Measurements from ENCODE around the gene PFKL. TPM values are rescaled to one million over a fixed set of nuclear protein-coding genes. Genes with fewer than 3 reads are reported as not detected.

PFKL gene
- 100 to 1,000 TPM in 1 of 2 donors, 10 to 100 TPM in 1; 99.4 to 235 TPM for total RNA-seq

- WGBS, result under 1% methylated on average over 37 of the region's 94 CpGs
- intact Hi-C loops (cut with DNase I), result no loop called here
- Histone ChIP-seq H3K4me1 (replicated peaks) (peaks cover 14% of the 10 kb centered on the region), H3K9me3 (no peaks in the 10 kb centered on the region), H3K4me3 (peak within 1 kb of the TSS; percentile 79 to 86), H3K27me3 (replicated peaks; ENCODE audit: insufficient read depth) (no peaks in the 10 kb centered on the region), H3K36me3 (no peaks in the 10 kb centered on the region), H3K27ac (peak within 1 kb of the TSS; percentile 87 to 90)
- TF ChIP-seq POLR2A (IDR thresholded peaks at IDR 0.05) (peak; percentile 34), CTCF (IDR thresholded peaks at IDR 0.05) (peak in 1 of 4 experiments; percentile 27), POLR2AphosphoS5 (IDR thresholded peaks at IDR 0.05) (no peak)
- peak; percentile 49 for DNase-seq (ENCODE audit: low spot score)
These were observed at the start of gene PFKL for GRCh38 chr21:44299458-44300261. Gene PFKL, plus strand, starts transcription at chr21:44300053. Its CDS starts 53 bp downstream, at chr21:44300106.

GRCh38 chr21:44253832-44254710, 45.8 kb upstream of the PFKL start:
- Histone ChIP-seq H3K27ac (no peak overlapping the region), H3K9me3 (no peaks in the 10 kb centered on the region), H3K36me3 (no peaks in the 10 kb centered on the region), H3K4me3 (no peak overlapping the region), H3K27me3 (replicated peaks; ENCODE audit: insufficient read depth) (no peaks in the 10 kb centered on the region), H3K4me1 (replicated peaks) (no peaks in the 10 kb centered on the region)
- TF ChIP-seq CTCF (IDR thresholded peaks at IDR 0.05) (no peak), POLR2A (IDR thresholded peaks at IDR 0.05) (no peak), POLR2AphosphoS5 (IDR thresholded peaks at IDR 0.05) (no peak)
- intact Hi-C loops (cut with DNase I), result no loop called here
- WGBS, result 71% methylated on average over 28 of the region's 29 CpGs
- DNase-seq (ENCODE audit: low spot score), result no peak

GRCh38 chr21:44255511-44255981, 44.3 kb upstream of the PFKL start:
- intact Hi-C loops (cut with DNase I), result no loop called here
- no peak overlapping the region for H3K4me3 ChIP-seq
- no peak for DNase-seq (ENCODE audit: low spot score)
- no peaks in the 10 kb centered on the region for H3K9me3 ChIP-seq
- 91% methylated on average over 11 of the region's 11 CpGs for WGBS
- H3K36me3 ChIP-seq, result no peaks in the 10 kb centered on the region
- no peak overlapping the region for H3K27ac ChIP-seq
- no peak for TF ChIP-seq POLR2A (IDR thresholded peaks at IDR 0.05)
- TF ChIP-seq CTCF (IDR thresholded peaks at IDR 0.05), result no peak
- no peak for TF ChIP-seq POLR2AphosphoS5 (IDR thresholded peaks at IDR 0.05)
- no peaks in the 10 kb centered on the region for H3K27me3 ChIP-seq (replicated peaks; ENCODE audit: insufficient read depth)
- no peaks in the 10 kb centered on the region for H3K4me1 ChIP-seq (replicated peaks)

- no peaks in the 10 kb centered on the region for H3K27me3 ChIP-seq (replicated peaks; ENCODE audit: insufficient read depth)
These were observed 41.7 kb upstream of the PFKL start for GRCh38 chr21:44258056-44258725.

More at GRCh38 chr21:44258056-44258725, 41.7 kb upstream of the PFKL start:
- H3K36me3 ChIP-seq, result no peaks in the 10 kb centered on the region
- 92% methylated on average over 31 of the region's 34 CpGs for WGBS
- DNase-seq (ENCODE audit: low spot score), result no peak
- H3K9me3 ChIP-seq, result no peaks in the 10 kb centered on the region
- no peak overlapping the region for H3K27ac ChIP-seq
- H3K4me1 ChIP-seq (replicated peaks), result no peaks in the 10 kb centered on the region
- intact Hi-C loops (cut with DNase I), result no loop called here
- TF ChIP-seq CTCF (IDR thresholded peaks at IDR 0.05) (no peak), POLR2A (IDR thresholded peaks at IDR 0.05) (no peak), POLR2AphosphoS5 (IDR thresholded peaks at IDR 0.05) (no peak)
- H3K4me3 ChIP-seq, result no peak overlapping the region
